ENCODE measurements around the gene VSIR.

VSIR gene

GRCh38 chr10:71782221-71782916, 9.0 kb upstream of the VSIR start:
- no peak for DNase-seq (ENCODE audit: low read depth, low spot score)

- DNase-seq (ENCODE audit: low read depth, low spot score) = no peak
These were observed 7.4 kb upstream of the VSIR start for GRCh38 chr10:71780719-71781118.

- no peak for DNase-seq (ENCODE audit: low read depth, low spot score)
These were observed 6.8 kb upstream of the VSIR start for GRCh38 chr10:71780156-71780555.

- DNase-seq (ENCODE audit: low read depth, low spot score) = no peak
These were observed 6.3 kb upstream of the VSIR start for GRCh38 chr10:71779641-71780040.

- DNase-seq (ENCODE audit: low read depth, low spot score) = no peak
These were observed 4.9 kb upstream of the VSIR start for GRCh38 chr10:71778071-71778825.

GRCh38 chr10:71777213-71777985, 4.1 kb upstream of the VSIR start:
- no peak for DNase-seq (ENCODE audit: low read depth, low spot score)

GRCh38 chr10:71776481-71776925, 3.2 kb upstream of the VSIR start:
- no peak for DNase-seq (ENCODE audit: low read depth, low spot score)

- DNase-seq (ENCODE audit: low read depth, low spot score) = no peak
These were observed 1.8 kb upstream of the VSIR start for GRCh38 chr10:71774916-71775702.

GRCh38 chr10:71772832-71773220, 494 bp downstream of the VSIR start:
- DNase-seq (ENCODE audit: low read depth, low spot score) = no peak

GRCh38 chr10:71771821-71772617, 1.3 kb downstream of the VSIR start:
- peak; percentile 86 for DNase-seq (ENCODE audit: low read depth, low spot score)

GRCh38 chr10:71771204-71771603, 2.1 kb downstream of the VSIR start:
- DNase-seq (ENCODE audit: low read depth, low spot score) = no peak

GRCh38 chr10:71770789-71771188, 2.5 kb downstream of the VSIR start:
- no peak for DNase-seq (ENCODE audit: low read depth, low spot score)

- DNase-seq (ENCODE audit: low read depth, low spot score) = no peak
These were observed 3.1 kb downstream of the VSIR start for GRCh38 chr10:71770255-71770654.

GRCh38 chr10:71769279-71769823, 4.0 kb downstream of the VSIR start:
- no peak for DNase-seq (ENCODE audit: low read depth, low spot score)

GRCh38 chr10:71767420-71768035, 5.8 kb downstream of the VSIR start:
- peak; percentile 34 for DNase-seq (ENCODE audit: low read depth, low spot score)

- peak; percentile 97 for DNase-seq (ENCODE audit: low read depth, low spot score)
These were observed 6.5 kb downstream of the VSIR start for GRCh38 chr10:71766717-71767419.

GRCh38 chr10:71765906-71766716, 7.2 kb downstream of the VSIR start:
- DNase-seq (ENCODE audit: low read depth, low spot score) = no peak

- DNase-seq (ENCODE audit: low read depth, low spot score) = peak; percentile 87
These were observed 8.0 kb downstream of the VSIR start for GRCh38 chr10:71765176-71765904.
